NCI-H1092 treated with DMSO at 0.1 percent for 48 hours (cell line): ENCODE data around the gene ADGRB2.

Source experiments
- DNase-seq: peaks from one replicate; lab custom pipeline; 2025; lab: John Stamatoyannopoulos, UW

Gene ADGRB2, protein sequence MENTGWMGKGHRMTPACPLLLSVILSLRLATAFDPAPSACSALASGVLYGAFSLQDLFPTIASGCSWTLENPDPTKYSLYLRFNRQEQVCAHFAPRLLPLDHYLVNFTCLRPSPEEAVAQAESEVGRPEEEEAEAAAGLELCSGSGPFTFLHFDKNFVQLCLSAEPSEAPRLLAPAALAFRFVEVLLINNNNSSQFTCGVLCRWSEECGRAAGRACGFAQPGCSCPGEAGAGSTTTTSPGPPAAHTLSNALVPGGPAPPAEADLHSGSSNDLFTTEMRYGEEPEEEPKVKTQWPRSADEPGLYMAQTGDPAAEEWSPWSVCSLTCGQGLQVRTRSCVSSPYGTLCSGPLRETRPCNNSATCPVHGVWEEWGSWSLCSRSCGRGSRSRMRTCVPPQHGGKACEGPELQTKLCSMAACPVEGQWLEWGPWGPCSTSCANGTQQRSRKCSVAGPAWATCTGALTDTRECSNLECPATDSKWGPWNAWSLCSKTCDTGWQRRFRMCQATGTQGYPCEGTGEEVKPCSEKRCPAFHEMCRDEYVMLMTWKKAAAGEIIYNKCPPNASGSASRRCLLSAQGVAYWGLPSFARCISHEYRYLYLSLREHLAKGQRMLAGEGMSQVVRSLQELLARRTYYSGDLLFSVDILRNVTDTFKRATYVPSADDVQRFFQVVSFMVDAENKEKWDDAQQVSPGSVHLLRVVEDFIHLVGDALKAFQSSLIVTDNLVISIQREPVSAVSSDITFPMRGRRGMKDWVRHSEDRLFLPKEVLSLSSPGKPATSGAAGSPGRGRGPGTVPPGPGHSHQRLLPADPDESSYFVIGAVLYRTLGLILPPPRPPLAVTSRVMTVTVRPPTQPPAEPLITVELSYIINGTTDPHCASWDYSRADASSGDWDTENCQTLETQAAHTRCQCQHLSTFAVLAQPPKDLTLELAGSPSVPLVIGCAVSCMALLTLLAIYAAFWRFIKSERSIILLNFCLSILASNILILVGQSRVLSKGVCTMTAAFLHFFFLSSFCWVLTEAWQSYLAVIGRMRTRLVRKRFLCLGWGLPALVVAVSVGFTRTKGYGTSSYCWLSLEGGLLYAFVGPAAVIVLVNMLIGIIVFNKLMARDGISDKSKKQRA (N-terminal part only)

DNA sequence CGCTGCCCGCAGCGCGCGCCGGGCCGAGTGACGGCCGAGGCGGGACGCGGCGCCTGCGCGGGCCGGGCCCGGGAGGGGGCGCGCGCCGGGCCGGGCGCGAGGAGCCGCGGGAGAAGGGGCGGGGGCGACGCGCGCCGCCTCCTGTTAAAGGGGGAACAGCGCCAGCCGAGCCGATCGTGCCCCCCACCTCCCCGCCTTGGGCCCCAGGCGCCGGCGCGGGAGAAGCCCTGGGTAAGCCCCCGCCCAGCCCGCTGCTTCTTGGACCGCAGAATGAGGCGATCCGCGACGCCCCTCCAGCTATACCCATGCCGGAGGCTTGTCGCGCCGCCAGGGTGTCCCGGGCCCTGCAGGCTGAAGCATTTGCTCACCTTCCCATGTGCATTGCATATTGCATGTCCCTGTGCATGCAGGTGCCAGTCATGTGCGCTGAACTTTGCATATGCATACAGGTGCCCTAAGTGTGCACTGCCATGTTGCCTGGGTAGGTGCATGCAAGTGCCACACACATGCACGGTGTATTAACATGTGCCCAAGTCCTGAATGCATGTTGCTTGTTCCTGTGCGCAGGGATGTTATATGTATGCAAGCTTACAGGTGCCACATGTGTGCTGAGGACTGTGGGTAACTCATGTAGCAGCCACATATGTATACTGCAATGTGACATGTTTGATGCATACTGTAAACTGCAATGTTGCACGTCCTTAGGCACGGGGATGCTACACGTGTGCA, at the start of gene ADGRB2:
Gene ADGRB2 (minus strand): TSS at position 29 of the 729 bp plus-strand sequence. CDS start 7,119 bp downstream, outside the sequence.
- no peak for DNase-seq

DNA sequence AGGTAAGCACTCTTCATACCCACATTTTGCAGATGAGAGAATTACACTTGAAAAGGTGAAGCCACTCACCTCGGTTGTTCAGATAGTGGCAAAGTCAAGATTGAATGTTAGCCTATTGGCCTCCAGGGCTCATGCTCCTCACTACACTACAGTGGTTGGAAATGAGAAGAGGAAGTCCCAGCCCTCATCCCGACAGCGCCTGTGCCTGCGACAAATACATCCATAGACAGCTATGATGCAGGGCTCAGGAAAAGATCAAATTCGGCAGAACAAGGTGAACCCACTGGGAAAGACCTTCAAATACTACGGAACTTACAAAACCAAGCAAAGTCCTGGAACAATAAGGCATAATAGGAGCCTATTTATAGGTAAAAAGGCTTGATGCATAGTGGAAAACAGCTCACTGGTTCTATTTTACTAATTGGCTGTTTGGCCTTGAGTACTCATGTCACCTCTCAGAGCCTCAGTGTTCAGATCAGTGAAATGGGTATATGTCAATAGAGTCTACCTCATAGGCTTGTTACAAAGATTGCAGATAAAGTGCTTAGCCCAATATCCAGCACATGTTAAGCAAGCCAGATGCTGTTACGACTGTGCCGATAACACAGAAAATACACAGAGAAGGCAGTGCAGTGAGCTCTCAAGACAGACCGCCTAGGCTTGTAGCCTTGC, 48.2 kb upstream of the ADGRB2 start:
- no peak for DNase-seq

DNA sequence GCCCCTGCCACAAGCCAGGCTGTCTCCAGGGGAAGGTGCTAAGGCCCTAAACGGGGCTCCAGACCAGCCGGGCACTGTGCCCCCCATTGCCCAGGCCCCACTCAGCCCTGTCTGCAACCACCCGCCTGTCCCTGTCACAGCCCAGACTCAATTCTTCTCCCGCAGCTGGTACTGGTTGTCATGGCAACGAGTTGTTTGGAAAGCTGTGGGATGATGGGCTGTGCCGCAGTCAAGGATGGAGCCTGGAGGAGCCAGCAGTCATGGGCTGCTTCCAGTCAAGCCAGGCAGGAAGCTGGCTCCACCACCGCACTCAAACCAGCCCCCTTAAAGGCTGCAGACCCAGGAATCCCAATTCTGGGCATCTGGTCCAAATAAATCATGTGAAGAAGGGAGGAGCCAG, 47.5 kb upstream of the ADGRB2 start:
- peak; percentile 62 for DNase-seq

DNA sequence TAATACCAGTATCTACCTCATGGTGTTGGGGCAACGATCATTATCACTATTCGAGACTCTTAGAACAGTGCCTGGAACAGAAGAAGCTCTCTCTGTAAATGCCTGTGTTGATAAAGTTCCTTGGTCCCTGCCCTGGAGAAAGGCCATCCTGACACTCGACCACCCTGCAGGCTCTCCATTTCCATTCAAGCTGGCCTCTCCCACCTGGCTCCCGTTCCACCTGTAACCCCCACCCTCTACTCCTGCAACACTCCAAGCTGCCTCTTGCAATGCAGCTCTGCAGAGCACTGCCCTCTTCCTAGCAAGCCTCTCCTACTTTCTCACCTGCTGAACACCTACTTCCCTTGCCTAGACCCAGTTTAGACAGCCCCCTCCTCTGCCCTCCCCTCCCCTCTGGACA, 45.6 kb upstream of the ADGRB2 start:
- DNase-seq, result no peak

DNA sequence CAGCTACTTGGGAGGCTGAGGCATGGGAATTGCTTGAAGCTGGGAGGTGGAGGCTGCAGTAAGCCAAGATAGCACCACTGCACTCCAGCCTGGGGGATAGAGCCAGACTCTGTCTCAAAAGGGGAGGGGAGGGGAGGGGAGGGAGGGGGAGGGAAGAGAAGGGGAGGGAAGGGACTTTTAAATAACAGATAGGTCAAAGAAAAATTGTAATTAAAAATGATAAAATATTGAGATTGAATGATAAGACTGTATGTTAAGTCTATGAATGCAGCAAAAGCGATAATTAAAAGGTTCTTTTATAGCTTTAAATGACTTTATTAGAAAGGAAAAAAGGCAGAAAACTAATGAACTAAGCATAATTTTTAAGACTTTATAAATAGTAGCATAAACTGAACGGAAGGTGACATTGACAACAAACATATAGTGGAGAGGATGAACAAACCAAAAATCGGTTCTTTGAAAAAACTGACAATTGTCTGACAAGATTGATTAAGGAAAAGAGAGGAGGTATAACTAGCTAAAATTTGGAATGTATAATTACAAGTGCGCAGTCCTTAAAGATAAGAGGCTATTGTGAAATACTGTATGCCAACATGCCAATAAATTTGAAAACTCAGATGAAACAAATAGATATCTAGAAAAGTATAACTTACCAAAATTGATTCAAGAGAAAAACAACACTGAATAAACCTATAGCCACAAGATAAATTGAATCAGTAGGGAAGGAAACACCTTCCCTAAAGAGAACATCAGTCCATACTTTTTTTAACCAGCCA, 43.3 kb upstream of the ADGRB2 start:
- DNase-seq, result no peak

DNA sequence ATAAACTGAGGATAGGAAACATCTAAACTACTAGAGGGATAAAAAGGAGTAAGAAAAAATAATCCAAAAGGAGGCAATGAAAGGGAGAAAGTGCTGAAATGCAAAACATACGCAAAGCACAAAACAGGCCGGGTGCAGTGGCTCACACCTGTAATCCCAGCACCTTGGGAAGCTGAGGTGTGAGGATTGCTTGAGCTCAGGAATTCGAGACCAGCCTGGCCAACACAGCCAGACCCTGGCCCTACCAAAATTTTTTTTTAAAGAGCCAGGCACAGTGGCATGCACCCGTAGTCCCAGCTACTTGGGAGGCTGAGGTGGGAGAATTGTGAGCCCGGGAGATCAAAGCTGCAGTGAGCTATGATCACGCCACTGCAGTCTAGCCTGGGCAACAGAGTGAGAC, 41.2 kb upstream of the ADGRB2 start:
- DNase-seq, result no peak

DNA sequence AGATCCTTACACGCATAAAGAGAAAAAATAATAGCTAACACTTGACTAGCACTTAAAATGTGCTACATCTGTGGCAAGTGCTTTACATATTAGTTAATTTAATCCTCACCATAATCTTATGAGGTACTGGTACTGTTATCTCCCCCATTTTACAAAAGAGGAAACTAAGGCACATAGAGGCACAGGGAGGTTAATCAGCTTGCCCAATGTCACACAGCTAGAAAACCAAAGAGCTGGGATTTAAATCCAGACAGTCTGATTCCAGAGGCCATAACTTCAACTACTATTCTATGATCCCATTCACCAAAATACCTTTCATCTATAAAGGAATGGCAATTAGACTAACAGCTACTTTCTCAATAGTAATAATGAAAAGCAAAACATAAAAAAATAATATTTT, 40.0 kb upstream of the ADGRB2 start:
- no peak for DNase-seq

DNA sequence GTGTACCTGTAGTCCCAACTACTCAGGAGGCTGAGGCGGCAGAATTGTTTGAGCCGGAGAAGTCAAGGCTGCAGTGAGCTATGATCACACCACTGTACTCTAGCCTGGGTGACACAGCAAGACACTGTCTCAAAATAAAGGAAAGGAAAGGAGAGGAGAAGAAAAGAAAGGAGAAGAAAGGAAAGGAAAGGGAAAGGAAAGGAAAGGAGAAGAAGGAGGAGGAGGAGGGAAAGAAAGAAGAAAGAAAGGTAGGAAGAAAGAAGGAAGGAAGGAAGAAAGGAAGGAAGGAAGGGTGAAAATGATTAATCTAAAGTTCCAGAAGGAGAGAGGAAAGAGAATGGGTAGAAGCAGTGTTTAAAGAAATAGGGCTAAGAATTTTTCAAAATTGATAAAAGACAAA, 39.5 kb upstream of the ADGRB2 start:
- DNase-seq, result no peak

DNA sequence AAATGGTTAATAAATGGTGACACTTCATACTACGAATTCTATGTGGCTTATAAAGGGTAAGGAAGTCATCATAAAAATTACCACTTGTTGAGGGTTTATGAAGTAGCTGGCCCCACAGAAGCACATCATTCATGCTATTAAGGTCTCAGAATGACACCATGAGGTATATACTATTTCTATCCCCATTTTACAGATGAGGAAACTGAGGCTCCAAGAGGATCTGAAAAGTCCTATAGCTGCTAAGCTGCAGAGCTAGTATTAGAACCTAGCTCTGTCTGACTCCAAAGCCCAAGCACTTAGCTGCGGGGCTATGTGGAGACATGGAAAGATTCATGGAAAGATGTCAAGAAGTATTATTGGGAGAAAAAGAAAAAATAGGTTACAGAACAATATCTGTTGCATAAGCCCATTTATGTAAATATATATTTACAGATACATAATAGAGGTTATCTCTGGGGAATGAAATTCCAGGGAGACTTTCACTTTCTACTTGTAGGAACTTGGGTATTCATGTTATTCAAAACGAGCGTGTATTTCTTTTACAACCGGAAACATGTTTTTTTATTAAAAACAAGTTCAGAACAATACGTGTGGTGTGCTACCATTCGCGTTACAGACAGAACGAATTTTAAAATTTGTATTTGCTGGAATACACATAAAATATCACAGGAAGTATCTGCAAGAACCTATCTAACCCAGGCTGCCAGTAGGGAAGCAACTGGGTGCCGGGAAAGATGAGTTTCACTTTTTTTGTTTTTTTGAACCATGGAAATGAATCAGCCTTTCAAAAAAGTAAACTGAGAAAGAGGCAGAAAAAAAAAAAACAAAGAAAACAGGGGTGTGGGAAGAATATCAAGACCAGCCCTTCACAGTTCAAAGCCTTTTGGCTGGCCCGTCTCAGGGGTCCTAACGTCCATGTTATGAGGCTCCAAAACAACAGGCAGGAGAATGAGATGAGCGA, 38.3 kb upstream of the ADGRB2 start:
- DNase-seq, result no peak

DNA sequence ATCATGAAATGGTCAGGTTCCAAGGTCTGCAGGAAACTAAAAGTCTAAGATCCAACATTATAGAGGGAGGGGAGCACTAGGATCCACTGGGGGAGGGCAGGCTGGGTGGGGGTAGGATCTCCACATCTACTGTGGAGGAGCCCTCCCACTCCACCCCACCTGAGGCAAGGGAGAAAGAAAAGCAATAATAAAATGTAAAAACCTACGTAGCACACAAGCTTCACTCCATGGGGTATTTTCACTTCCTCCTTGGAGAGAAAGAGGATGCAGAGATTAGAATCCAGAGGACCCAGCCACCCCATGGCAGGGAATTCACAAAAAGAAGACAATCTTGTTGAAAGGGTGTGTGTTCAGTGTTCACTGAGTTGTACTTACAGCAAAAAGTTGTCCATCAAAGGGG, 37.3 kb upstream of the ADGRB2 start:
- DNase-seq, result no peak

DNA sequence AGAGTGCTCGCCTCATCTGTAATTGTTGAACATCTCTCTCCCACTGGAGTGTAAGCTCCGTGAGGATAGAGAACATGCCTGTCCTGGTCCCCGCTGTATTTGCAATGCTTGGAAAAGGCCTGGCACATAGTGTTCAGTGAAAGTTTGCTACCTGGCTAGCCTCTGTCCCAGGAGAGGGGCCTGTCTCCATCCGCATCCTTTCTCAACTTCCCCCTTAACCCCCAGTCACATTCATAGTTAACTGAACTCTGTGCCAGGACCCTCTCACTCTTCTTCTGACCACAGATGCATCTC, 36.5 kb upstream of the ADGRB2 start:
- no peak for DNase-seq

DNA sequence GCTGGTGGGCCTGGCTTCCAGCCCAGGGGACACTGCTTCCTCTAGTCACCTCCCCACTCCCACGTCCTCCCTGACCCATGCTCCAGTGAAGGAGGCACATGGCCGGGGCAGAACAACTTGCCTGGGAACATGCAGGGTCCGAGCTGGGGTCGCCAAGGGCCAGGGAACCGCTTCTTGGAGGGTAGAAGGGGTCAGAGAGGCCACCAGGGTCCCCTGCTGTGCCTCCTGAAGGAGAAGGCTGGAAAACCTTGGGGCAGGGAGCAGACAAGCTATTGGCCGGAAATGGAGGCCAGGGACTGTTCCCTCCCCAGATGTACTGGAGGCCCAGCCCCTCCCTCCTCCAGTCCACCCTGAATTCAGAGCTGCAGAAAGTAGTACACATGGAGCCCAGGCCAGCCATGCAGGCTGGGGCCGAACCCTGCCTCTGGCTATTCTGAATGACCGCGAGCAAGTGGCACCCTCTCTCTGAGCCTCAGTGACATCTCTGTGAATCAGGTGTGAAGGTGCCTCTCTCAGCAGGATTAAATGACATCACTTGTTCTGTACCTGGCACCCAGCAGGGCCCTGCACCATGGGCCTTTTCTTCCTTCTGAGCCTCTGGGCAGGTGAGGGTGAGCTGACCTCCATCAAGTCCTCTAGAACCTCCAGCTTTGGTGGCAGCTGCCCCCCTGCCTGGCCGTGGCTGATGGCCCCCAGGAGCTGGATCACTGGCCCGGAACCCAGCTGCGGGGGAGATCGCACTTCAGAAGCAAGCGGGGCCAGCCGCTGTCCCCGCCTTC, 35.9 kb upstream of the ADGRB2 start:
- DNase-seq, result no peak

DNA sequence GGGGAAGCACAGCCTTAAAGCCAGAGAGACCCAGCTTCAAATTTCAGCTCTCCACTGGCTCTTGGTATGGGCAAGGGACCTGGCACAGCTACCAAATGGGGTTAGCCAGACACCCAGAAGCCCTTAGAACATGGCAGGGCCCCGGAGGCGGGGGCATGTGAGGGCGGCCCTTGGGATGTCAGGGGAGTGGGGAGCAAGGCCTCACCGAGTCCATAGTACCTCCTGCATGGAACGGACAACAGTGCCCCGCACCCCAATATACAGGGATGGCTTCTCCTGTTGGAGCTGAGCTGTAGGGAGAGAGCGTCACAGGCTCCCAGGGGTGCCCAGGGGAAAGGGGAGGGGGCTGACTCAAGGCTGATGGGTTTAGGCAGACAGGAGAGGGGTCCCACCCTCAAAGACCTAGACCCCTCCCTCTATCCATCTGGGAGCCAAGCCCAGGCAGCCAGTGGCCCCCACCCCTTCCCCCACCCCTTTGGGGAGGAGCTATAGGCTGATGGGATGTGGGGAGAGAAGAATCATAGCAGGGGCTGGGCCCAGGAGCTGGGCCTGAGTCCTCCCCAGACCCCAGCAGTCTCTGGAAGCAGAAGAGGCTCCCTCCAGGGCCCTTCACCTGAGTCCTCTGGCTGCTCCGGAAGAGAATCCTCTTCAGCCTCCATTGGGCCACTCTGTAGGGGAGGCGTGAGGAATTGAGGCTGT, 35.2 kb upstream of the ADGRB2 start:
- no peak for DNase-seq

DNA sequence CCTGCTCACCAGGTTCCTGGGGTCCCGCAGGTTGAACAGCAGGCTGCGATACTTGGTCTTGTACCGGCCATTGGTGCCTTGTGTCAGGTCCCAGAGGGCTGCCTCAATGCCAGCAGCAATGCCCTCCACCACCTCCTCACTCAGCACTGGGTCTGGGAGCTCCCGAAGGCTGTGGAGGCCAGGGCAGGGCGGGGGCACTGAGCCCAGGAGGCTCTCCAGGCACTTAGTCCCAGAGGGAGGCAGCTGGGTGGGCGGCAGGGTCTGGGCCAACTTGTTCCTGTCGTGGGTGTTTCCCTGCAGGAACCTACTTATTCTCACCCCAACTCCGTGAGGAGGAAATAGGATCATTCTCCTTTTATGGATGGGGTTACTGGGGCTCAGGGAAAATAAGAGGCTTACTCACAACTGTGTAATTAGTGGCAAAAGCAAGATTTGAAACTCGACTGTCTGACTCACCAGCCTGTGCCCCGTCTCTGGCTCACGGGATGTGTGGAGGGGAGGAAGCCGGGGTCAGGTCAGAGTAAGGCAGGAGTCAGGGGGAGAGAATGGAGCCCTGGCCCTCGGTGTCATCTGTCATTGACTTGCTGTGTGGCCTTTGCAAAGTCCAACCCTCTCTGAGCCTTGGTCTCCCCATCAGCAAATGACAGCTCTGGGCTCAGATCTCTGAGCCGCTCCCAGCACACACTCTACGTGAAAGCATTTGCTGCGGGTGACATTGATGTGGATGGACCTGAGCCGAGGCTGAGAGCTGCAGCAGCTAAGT, 34.5 kb upstream of the ADGRB2 start:
- no peak for DNase-seq

DNA sequence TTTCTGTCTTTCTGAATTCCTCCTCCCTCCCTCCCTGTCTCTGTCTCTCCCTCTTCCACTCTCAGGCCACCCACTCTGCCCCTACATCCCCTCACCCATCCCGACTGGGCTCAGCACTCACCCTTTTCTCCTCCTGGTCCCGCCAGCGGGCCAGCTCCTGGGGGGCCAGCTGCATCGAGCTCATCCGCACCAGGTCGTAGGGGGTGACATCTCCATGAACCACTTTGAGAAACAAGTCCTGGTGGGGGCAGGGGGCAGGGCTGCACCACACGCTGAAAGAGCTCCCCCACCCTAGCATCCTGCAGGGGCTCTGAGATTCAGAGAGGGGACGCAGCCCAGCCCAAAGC, 33.9 kb upstream of the ADGRB2 start:
- DNase-seq, result no peak

DNA sequence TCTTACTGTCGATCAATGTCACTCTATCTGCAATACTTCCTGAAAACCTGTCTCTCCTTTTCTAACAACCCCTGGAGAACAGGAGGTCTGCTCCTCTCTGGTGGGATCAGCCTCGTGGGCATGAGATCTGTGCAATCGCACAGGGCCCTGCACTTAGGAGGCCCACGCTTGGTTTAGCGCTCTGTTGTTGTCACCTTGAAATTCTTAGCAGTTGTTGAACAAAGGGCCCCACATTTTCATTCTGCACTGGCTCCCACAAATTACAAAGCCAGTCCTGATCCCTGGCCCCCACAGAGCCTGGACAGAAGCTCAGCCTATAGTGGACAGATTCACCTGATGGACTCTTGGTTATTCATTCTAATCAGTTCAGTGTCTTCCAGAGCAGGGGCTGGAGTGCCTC, 33.1 kb upstream of the ADGRB2 start:
- DNase-seq, result no peak

DNA sequence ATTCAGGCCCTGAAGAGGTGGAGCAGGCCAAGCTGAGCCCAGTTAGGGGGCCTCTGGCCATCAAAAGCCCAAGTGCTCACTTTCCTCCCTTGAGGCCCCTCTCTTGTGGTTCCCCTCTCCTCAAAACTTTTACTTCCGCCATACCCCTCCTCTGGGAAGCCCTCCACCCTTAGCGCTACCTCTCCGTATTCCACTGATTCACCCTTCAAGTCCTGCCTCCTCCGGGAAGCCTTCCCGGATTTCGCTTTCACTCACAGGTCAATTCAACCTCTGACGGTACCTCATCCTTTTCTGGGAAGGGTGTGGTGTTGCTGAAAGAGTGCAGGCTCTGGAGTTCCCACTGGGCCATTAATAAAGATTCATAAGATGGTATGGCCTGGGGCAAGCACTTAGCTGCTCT, 32.6 kb upstream of the ADGRB2 start:
- DNase-seq, result no peak
